RWPE2 (cell line): Measurements from ENCODE around the gene C11orf54.
"Not testable (repeated sequence)": the region's sequence is repeated elsewhere in the genome, so short reads cannot be mapped to it uniquely, and the experiment has no call there.

Source experiments
- ATAC-seq: fragments of 200-7000 bp; cut with Tn5 transposase; 3 replicates; pipeline ENCODE4 v1.9.1; 2021; ENCODE audit warnings: low read depth
- DNase-seq: peaks from one replicate; pipeline ENCODE4 v3.0.0-alpha.2; 2020; ENCODE audit warnings: low spot score
- H3K27ac ChIP-seq: fragments of 450-650 bp; 2 replicates; pipeline ENCODE4 v1.5.1; 2017; ENCODE audit warnings: mild to moderate bottlenecking; ENCODE audit not compliant: poor library complexity, severe bottlenecking
- H3K27me3 ChIP-seq: fragments of 250-450 bp; sonication (Bioruptor Pico); 2 replicates; pipeline ENCODE4 v1.5.1; 2021; ENCODE audit warnings: mild to moderate bottlenecking, moderate library complexity; ENCODE audit not compliant: insufficient read depth, poor library complexity, severe bottlenecking
- H3K36me3 ChIP-seq: fragments of 250-450 bp; sonication (Bioruptor Pico); 2 replicates; pipeline ENCODE4 v1.5.1; 2020; ENCODE audit warnings: low read depth, mild to moderate bottlenecking, moderate library complexity
- H3K4me1 ChIP-seq: fragments of 250-450 bp; sonication (Bioruptor Pico); 2 replicates; pipeline ENCODE4 v1.5.1; 2021; ENCODE audit warnings: mild to moderate bottlenecking, moderate library complexity; ENCODE audit not compliant: insufficient read depth, poor library complexity, severe bottlenecking
- H3K4me3 ChIP-seq: fragments of 250-450 bp; sonication (Bioruptor Pico); 2 replicates; pipeline ENCODE4 v1.5.1; 2021; ENCODE audit warnings: mild to moderate bottlenecking, moderate library complexity; ENCODE audit not compliant: severe bottlenecking
- H3K9me3 ChIP-seq: fragments of 250-450 bp; sonication (Bioruptor Pico); 2 replicates; pipeline ENCODE4 v1.5.1; 2021; ENCODE audit warnings: mild to moderate bottlenecking, moderate library complexity; ENCODE audit not compliant: severe bottlenecking
- TF ChIP-seq, protein P1 (sequence below): fragments of 450-650 bp; IDR thresholded peaks from one replicate; pipeline ENCODE4 v1.5.1; 2017; ENCODE audit warnings: mild to moderate bottlenecking, moderate library complexity; ENCODE audit not compliant: poor library complexity, severe bottlenecking

C11orf54 gene

DNA sequence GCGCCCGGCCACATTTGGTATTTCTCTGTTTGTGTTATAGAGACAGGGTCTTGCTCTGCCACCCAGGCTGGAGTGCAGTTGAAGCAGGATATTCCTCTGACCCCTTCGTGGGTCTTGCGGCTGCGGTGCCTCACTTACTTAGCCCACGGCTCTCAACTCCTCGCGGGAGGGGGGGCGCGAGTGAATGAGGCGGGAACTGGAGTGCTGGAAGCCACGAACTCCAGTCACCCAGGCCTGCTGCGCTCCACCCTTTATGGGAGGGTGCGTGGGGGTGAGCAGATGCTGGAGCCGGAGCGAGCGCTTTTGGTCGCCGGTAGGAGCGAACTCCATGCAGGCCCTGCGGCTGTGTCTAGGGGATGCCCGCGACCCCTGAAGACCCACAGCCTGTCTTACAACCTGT, 1.8 kb downstream of the C11orf54 start:
- Histone ChIP-seq H3K27me3 (no peaks in the 10 kb centered on the region), H3K27ac (no peak overlapping the region), H3K4me3 (no peak overlapping the region), H3K36me3 (peaks cover 24% of the 10 kb centered on the region), H3K4me1 (peaks cover 12% of the 10 kb centered on the region), H3K9me3 (no peaks in the 10 kb centered on the region)
- TF ChIP-seq, protein P1, sequence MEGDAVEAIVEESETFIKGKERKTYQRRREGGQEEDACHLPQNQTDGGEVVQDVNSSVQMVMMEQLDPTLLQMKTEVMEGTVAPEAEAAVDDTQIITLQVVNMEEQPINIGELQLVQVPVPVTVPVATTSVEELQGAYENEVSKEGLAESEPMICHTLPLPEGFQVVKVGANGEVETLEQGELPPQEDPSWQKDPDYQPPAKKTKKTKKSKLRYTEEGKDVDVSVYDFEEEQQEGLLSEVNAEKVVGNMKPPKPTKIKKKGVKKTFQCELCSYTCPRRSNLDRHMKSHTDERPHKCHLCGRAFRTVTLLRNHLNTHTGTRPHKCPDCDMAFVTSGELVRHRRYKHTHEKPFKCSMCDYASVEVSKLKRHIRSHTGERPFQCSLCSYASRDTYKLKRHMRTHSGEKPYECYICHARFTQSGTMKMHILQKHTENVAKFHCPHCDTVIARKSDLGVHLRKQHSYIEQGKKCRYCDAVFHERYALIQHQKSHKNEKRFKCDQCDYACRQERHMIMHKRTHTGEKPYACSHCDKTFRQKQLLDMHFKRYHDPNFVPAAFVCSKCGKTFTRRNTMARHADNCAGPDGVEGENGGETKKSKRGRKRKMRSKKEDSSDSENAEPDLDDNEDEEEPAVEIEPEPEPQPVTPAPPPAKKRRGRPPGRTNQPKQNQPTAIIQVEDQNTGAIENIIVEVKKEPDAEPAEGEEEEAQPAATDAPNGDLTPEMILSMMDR = no peak
- ATAC-seq (no peak), DNase-seq (no peak)

DNA sequence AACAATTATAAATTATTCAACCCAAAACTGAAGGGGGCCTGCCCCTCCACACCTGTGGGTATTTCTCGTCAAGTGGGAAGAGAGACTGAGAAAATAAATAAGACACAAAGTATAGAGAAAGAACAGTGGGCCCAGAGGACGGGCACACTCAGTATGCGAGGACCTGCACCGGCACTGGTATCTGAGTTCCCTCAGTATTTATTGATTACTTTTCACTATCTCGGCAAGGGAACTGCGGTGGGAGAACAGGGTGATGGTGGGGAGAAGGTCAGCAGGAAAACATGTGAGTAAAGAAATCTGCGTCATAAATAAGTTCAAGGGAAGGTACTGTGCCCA, 3.2 kb downstream of the C11orf54 start:
- H3K4me1 ChIP-seq = peaks cover under 1% of the 10 kb centered on the region
- no peak for DNase-seq
- no peak for ATAC-seq
- H3K9me3 ChIP-seq = no peaks in the 10 kb centered on the region
- no peak overlapping the region for H3K27ac ChIP-seq
- no peaks in the 10 kb centered on the region for H3K27me3 ChIP-seq
- H3K36me3 ChIP-seq = peaks cover 11% of the 10 kb centered on the region
- TF ChIP-seq, protein P1 = no peak
- H3K4me3 ChIP-seq = no peak overlapping the region

DNA sequence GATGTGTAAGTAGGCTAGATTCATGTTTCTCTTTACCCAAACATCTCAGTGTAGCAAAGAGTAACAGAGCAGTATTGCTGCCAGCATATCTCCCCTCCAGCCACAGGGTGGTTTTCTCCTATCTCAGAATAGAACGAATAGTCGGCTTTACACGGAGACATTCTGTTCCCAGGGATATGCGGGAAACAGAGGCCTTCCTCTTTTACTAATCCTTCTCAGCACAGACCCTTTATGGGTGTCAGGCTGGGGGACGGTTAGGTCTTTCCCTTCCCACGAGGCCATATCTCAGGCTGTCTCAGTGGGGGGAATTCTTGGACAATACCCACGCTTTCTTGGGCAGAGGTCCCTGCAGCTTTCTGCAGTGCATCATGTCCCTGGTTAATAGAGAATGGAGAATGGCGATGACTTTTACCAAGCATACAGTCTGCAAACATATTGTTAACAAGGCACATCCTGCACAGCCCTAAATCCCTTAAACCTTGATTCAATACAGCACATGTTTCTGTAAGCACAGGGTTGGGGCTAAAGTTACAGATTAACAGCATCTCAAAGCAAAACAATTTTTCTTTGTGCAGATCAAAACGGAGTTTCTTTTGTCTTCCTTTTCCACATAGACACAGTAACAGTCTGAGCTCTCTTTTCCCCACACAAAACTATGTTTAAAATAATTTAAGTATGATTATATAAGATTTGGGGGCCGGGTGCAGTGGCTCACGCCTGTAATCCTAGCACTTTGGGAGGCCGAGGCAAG, 3.7 kb downstream of the C11orf54 start:
- H3K4me1 ChIP-seq, ATAC-seq, H3K4me3 ChIP-seq, H3K9me3 ChIP-seq, H3K36me3 ChIP-seq, DNase-seq, H3K27me3 ChIP-seq, H3K27ac ChIP-seq: not testable (repeated sequence)

DNA sequence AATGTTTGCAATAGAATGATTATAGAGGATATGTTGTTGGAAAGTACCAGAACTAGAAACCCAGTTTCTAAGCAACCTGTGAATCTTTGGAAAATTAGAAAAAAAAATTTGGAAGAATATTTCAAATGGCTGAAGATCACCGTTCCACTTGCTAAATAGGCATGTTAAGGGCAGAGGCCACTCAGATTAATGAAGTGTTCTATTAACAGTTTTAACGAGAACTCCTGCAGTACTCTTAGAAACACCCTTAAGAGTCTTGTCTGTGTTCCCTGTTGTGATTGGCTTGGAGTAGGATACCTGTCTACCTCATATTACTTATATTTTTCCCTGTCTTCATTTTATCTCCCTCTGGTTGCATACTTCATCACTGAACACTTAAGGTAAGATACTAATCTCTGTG, 4.6 kb downstream of the C11orf54 start:
- H3K9me3 ChIP-seq = no peaks in the 10 kb centered on the region
- ATAC-seq (no peak), DNase-seq (no peak)
- no peak overlapping the region for H3K27ac ChIP-seq
- TF ChIP-seq, protein P1 = no peak
- no peak overlapping the region for H3K4me3 ChIP-seq
- no peaks in the 10 kb centered on the region for H3K4me1 ChIP-seq
- no peaks in the 10 kb centered on the region for H3K27me3 ChIP-seq
- H3K36me3 ChIP-seq = no peaks in the 10 kb centered on the region

DNA sequence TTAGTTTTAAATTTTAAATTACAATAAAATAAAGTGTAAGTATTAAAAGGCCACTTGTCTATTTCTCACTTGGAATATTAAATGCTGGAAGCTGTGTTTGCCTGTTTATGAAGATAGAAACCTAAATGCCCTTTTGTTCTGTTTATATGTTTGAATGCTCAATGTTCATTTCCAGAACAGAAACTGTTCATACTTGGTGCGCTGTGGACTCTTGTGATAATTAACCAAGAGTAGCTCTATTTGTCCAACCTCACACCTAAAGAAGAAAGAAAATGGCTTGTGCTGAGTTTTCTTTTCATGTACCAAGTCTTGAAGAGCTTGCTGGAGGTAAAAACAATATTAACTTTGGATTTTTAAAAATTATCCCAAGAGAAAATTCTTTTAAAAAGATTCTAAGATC, 5.7 kb downstream of the C11orf54 start:
- no peaks in the 10 kb centered on the region for H3K4me1 ChIP-seq
- H3K4me3 ChIP-seq = no peak overlapping the region
- no peaks in the 10 kb centered on the region for H3K9me3 ChIP-seq
- no peaks in the 10 kb centered on the region for H3K36me3 ChIP-seq
- H3K27ac ChIP-seq = no peak overlapping the region
- DNase-seq (no peak), ATAC-seq (no peak)
- H3K27me3 ChIP-seq = no peaks in the 10 kb centered on the region
- TF ChIP-seq, protein P1 = no peak
